ENCODE data around the gene FANCF.
"Not testable (repeated sequence)": the region's sequence is repeated elsewhere in the genome, so short reads cannot be mapped to it uniquely, and the experiment has no call there.

The FANCF gene

GRCh38 chr11:22657101-22657694 is 31.6 kb upstream of the FANCF start:
- peaks cover 38% of the 10 kb centered on the region for H3K4me1 ChIP-seq (ENCODE audit: low read length)
- H3K27ac ChIP-seq (ENCODE audit: low read length), result peak overlapping the region; percentile 76
- no peak overlapping the region for H2AFZ ChIP-seq (ENCODE audit: low read length)
- no peaks in the 10 kb centered on the region for H3K36me3 ChIP-seq (replicated peaks; ENCODE audit: insufficient read depth, low read length)
- H3F3A ChIP-seq (ENCODE audit: insufficient read depth, low read length), result peaks cover 23% of the 10 kb centered on the region
- peak overlapping the region; percentile 30; the same call in 1 of the 2 replicates for H3K9ac ChIP-seq (ENCODE audit: low read length)
- H3K4me3 ChIP-seq (ENCODE audit: low read length), result no peak overlapping the region; the same call in 1 of the 2 replicates
- TF ChIP-seq CTCF (IDR thresholded peaks at IDR 0.05; ENCODE audit: low read length), result no peak
- no peak for TF ChIP-seq EZH2 (optimal IDR thresholded peaks at IDR 0.05; ENCODE audit: low read depth, low read length)
- no peak for TF ChIP-seq EZH2phosphoT487 (IDR thresholded peaks at IDR 0.05; ENCODE audit: low read length)
- H3K79me2 ChIP-seq (ENCODE audit: low read length), result peaks cover 63% of the 10 kb centered on the region
- no peaks in the 10 kb centered on the region for H3K9me3 ChIP-seq (replicated peaks; ENCODE audit: insufficient read depth, low read length)
- H3K27me3 ChIP-seq (replicated peaks; ENCODE audit: insufficient read depth, low read length), result no peaks in the 10 kb centered on the region
- no peak for DNase-seq
- no peaks in the 10 kb centered on the region for H4K20me1 ChIP-seq (ENCODE audit: insufficient read depth, low read length)
- H3K4me2 ChIP-seq (ENCODE audit: low read depth, low read length), result peak overlapping the region; percentile 56
- no peaks in the 10 kb centered on the region for H3K9me2 ChIP-seq (replicated peaks; ENCODE audit: insufficient read depth, low read length)

- peak overlapping the region; percentile 14; the same call in 1 of the 2 replicates for H3K4me3 ChIP-seq (ENCODE audit: low read length)
- H4K20me1 ChIP-seq (ENCODE audit: insufficient read depth, low read length), result no peaks in the 10 kb centered on the region
- no peaks in the 10 kb centered on the region for H3K27me3 ChIP-seq (replicated peaks; ENCODE audit: insufficient read depth, low read length)
- peaks cover 23% of the 10 kb centered on the region for H3F3A ChIP-seq (ENCODE audit: insufficient read depth, low read length)
- no peak for DNase-seq
- no peaks in the 10 kb centered on the region for H3K9me3 ChIP-seq (replicated peaks; ENCODE audit: insufficient read depth, low read length)
- no peak for TF ChIP-seq CTCF (IDR thresholded peaks at IDR 0.05; ENCODE audit: low read length)
- no peak for TF ChIP-seq EZH2 (optimal IDR thresholded peaks at IDR 0.05; ENCODE audit: low read depth, low read length)
- no peak for TF ChIP-seq EZH2phosphoT487 (IDR thresholded peaks at IDR 0.05; ENCODE audit: low read length)
- H3K36me3 ChIP-seq (replicated peaks; ENCODE audit: insufficient read depth, low read length), result no peaks in the 10 kb centered on the region
- peak overlapping the region; percentile 56 for H3K4me2 ChIP-seq (ENCODE audit: low read depth, low read length)
- H3K4me1 ChIP-seq (ENCODE audit: low read length), result peaks cover 32% of the 10 kb centered on the region
- H3K27ac ChIP-seq (ENCODE audit: low read length), result peak overlapping the region; percentile 76
- no peak overlapping the region for H2AFZ ChIP-seq (ENCODE audit: low read length)
- peaks cover 53% of the 10 kb centered on the region for H3K79me2 ChIP-seq (ENCODE audit: low read length)
- H3K9ac ChIP-seq (ENCODE audit: low read length), result peak overlapping the region; percentile 30; the same call in 1 of the 2 replicates
- no peaks in the 10 kb centered on the region for H3K9me2 ChIP-seq (replicated peaks; ENCODE audit: insufficient read depth, low read length)
Measured at GRCh38 chr11:22656130-22656529, 30.5 kb upstream of the FANCF start.

- not testable (repeated sequence) for H3K4me3 ChIP-seq (ENCODE audit: low read length); H3K4me2 ChIP-seq (ENCODE audit: low read depth, low read length); H3K27ac ChIP-seq (ENCODE audit: low read length); H2AFZ ChIP-seq (ENCODE audit: low read length); H3K9me3 ChIP-seq (replicated peaks; ENCODE audit: insufficient read depth, low read length); H4K20me1 ChIP-seq (ENCODE audit: insufficient read depth, low read length); H3K9ac ChIP-seq (ENCODE audit: low read length); H3K27me3 ChIP-seq (replicated peaks; ENCODE audit: insufficient read depth, low read length); DNase-seq; H3K36me3 ChIP-seq (replicated peaks; ENCODE audit: insufficient read depth, low read length); H3K9me2 ChIP-seq (replicated peaks; ENCODE audit: insufficient read depth, low read length)
- peaks cover 29% of the 10 kb centered on the region for H3K79me2 ChIP-seq (ENCODE audit: low read length)
- H3F3A ChIP-seq (ENCODE audit: insufficient read depth, low read length), result peaks cover 19% of the 10 kb centered on the region
- H3K4me1 ChIP-seq (ENCODE audit: low read length), result peaks cover 27% of the 10 kb centered on the region
Measured at GRCh38 chr11:22652346-22652745, 26.7 kb upstream of the FANCF start.

- H3K9me2 ChIP-seq (replicated peaks; ENCODE audit: insufficient read depth, low read length), result no peaks in the 10 kb centered on the region
- peaks cover 6% of the 10 kb centered on the region for H3K79me2 ChIP-seq (ENCODE audit: low read length)
- DNase-seq, result no peak
- no peaks in the 10 kb centered on the region for H3K9me3 ChIP-seq (replicated peaks; ENCODE audit: insufficient read depth, low read length)
- no peaks in the 10 kb centered on the region for H4K20me1 ChIP-seq (ENCODE audit: insufficient read depth, low read length)
- no peak overlapping the region for H3K27ac ChIP-seq (ENCODE audit: low read length)
- H3K36me3 ChIP-seq (replicated peaks; ENCODE audit: insufficient read depth, low read length), result no peaks in the 10 kb centered on the region
- H2AFZ ChIP-seq (ENCODE audit: low read length), result no peak overlapping the region
- H3K4me3 ChIP-seq (ENCODE audit: low read length), result no peak overlapping the region
- no peak overlapping the region for H3K4me2 ChIP-seq (ENCODE audit: low read depth, low read length)
- no peaks in the 10 kb centered on the region; the same call in 1 of the 2 replicates for H3F3A ChIP-seq (ENCODE audit: insufficient read depth, low read length)
- H3K27me3 ChIP-seq (replicated peaks; ENCODE audit: insufficient read depth, low read length), result no peaks in the 10 kb centered on the region
- no peak for TF ChIP-seq EZH2phosphoT487 (IDR thresholded peaks at IDR 0.05; ENCODE audit: low read length)
- TF ChIP-seq EZH2 (optimal IDR thresholded peaks at IDR 0.05; ENCODE audit: low read depth, low read length), result no peak
- no peak for TF ChIP-seq CTCF (IDR thresholded peaks at IDR 0.05; ENCODE audit: low read length)
- no peak overlapping the region for H3K9ac ChIP-seq (ENCODE audit: low read length)
- H3K4me1 ChIP-seq (ENCODE audit: low read length), result peaks cover 7% of the 10 kb centered on the region
Measured at GRCh38 chr11:22641559-22641958, 15.9 kb upstream of the FANCF start.

Data from MM.1S (cell line).